ENCODE data around the gene PCDH10. TPM values are rescaled to one million over a fixed set of nuclear protein-coding genes. Genes with fewer than 3 reads are reported as not detected.

PCDH10 gene
- total and polyA plus RNA-seq, 2 of the 8 experiments (the other 6 are each of a cell fraction or from before 2014, with no cell fraction given): 2.2 to 10.0 TPM

GRCh38 chr4:133149364-133149695, 236 bp downstream of the PCDH10 start (continued):
- TF ChIP-seq CHD7 (IDR thresholded peaks at IDR 0.05; ENCODE audit: insufficient replicate concordance, low read length) (no peak), EZH2 (IDR thresholded peaks at IDR 0.05; ENCODE audit: low read depth, low read length, severe bottlenecking) (no peak), KDM1A (IDR thresholded peaks at IDR 0.05; ENCODE audit: borderline replicate concordance, low read length) (no peak), RAD21 (IDR thresholded peaks at IDR 0.05 in 1 of 2, conservative IDR thresholded peaks at IDR 0.05 in 1 of 2; ENCODE audit: low read depth in 2 of 2, low read length in 2 of 2) (no peak), POLR2A (IDR thresholded peaks at IDR 0.05; ENCODE audit: control extremely low read depth in 1 of 2, low read depth in 2 of 2, low read length in 2 of 2) (no peak), TAF1 (IDR thresholded peaks at IDR 0.05; ENCODE audit: low read depth, low read length) (no peak)

All from H1 (cell line).